ENCODE measurements around the gene TBC1D22A.
"Not testable (repeated sequence)": the region's sequence is repeated elsewhere in the genome, so short reads cannot be mapped to it uniquely, and the experiment has no call there.

Gene TBC1D22A

GRCh38 chr22:47114813-47115517 is 352.5 kb downstream of the TBC1D22A start:
- DNase-seq (ENCODE audit: low read depth in 1 of 2, low spot score in 1 of 2): no peak

GRCh38 chr22:47115518-47115890 is 353.1 kb downstream of the TBC1D22A start:
- no peak for DNase-seq (ENCODE audit: low read depth in 1 of 2, low spot score in 1 of 2)

- DNase-seq (ENCODE audit: low read depth in 1 of 2, low spot score in 1 of 2): no peak
These were observed 353.5 kb downstream of the TBC1D22A start for GRCh38 chr22:47115921-47116320.

- DNase-seq (ENCODE audit: low read depth in 1 of 2, low spot score in 1 of 2): no peak
These were observed 354.2 kb downstream of the TBC1D22A start for GRCh38 chr22:47116426-47117341.

GRCh38 chr22:47117442-47117841 is 355.0 kb downstream of the TBC1D22A start:
- not testable (repeated sequence) for DNase-seq (ENCODE audit: low read depth in 1 of 2, low spot score in 1 of 2)

GRCh38 chr22:47119181-47119580 is 356.7 kb downstream of the TBC1D22A start:
- no peak for DNase-seq (ENCODE audit: low read depth in 1 of 2, low spot score in 1 of 2)

- no peak for DNase-seq (ENCODE audit: low read depth in 1 of 2, low spot score in 1 of 2)
These were observed 357.9 kb downstream of the TBC1D22A start for GRCh38 chr22:47120399-47120798.

- DNase-seq (ENCODE audit: low read depth in 1 of 2, low spot score in 1 of 2): no peak
These were observed 359.3 kb downstream of the TBC1D22A start for GRCh38 chr22:47121791-47122190.

GRCh38 chr22:47122441-47123000 is 360.1 kb downstream of the TBC1D22A start:
- no peak for DNase-seq (ENCODE audit: low read depth in 1 of 2, low spot score in 1 of 2)

- no peak for DNase-seq (ENCODE audit: low read depth in 1 of 2, low spot score in 1 of 2)
These were observed 360.8 kb downstream of the TBC1D22A start for GRCh38 chr22:47123006-47123826.

GRCh38 chr22:47123827-47124442 is 361.5 kb downstream of the TBC1D22A start:
- DNase-seq (ENCODE audit: low read depth in 1 of 2, low spot score in 1 of 2): no peak

GRCh38 chr22:47124451-47124881 is 362.0 kb downstream of the TBC1D22A start:
- DNase-seq (ENCODE audit: low read depth in 1 of 2, low spot score in 1 of 2): no peak

- no peak for DNase-seq (ENCODE audit: low read depth in 1 of 2, low spot score in 1 of 2)
These were observed 362.5 kb downstream of the TBC1D22A start for GRCh38 chr22:47124961-47125360.

- DNase-seq (ENCODE audit: low read depth in 1 of 2, low spot score in 1 of 2): no peak
These were observed 363.2 kb downstream of the TBC1D22A start for GRCh38 chr22:47125603-47126002.

GRCh38 chr22:47126344-47126811 is 363.9 kb downstream of the TBC1D22A start:
- no peak for DNase-seq (ENCODE audit: low read depth in 1 of 2, low spot score in 1 of 2)

GRCh38 chr22:47127441-47127871 is 365.0 kb downstream of the TBC1D22A start:
- no peak for DNase-seq (ENCODE audit: low read depth in 1 of 2, low spot score in 1 of 2)

- DNase-seq (ENCODE audit: low read depth in 1 of 2, low spot score in 1 of 2): no peak
These were observed 365.8 kb downstream of the TBC1D22A start for GRCh38 chr22:47128216-47128615.

- no peak for DNase-seq (ENCODE audit: low read depth in 1 of 2, low spot score in 1 of 2)
These were observed 366.3 kb downstream of the TBC1D22A start for GRCh38 chr22:47128622-47129215.

GRCh38 chr22:47129902-47130635 is 367.6 kb downstream of the TBC1D22A start:
- DNase-seq (ENCODE audit: low read depth in 1 of 2, low spot score in 1 of 2): no peak
